ENCODE measurements around the gene MN1. TPM values are rescaled to one million over a fixed set of nuclear protein-coding genes. Genes with fewer than 3 reads are reported as not detected.

The MN1 gene
- total and polyA plus RNA-seq, 2 of the 4 experiments (the other 2 are of a cell fraction), result 0.36 to 1.3 TPM

- Histone ChIP-seq H2AK5ac (ENCODE audit: low read depth, low read length) (no peak overlapping the region), H3K9me3 (ENCODE audit: control insufficient read depth, insufficient read depth, low read length) (no peaks in the 10 kb centered on the region), H3K4ac (ENCODE audit: low read depth, low read length) (no peak overlapping the region), H4K91ac (ENCODE audit: insufficient read depth, low read depth, low read length) (no peak overlapping the region), H3K27me3 (ENCODE audit: control insufficient read depth, insufficient read depth, low read length) (no peaks in the 10 kb centered on the region), H3K27ac (ENCODE audit: insufficient read depth, low read length) (no peak overlapping the region), H2BK5ac (ENCODE audit: low read depth, low read length, poor library complexity, severe bottlenecking) (no peak overlapping the region), H3K18ac (ENCODE audit: low read depth, low read length) (no peak overlapping the region), H3K9me1 (ENCODE audit: insufficient read depth, low read length) (peaks cover 3% of the 10 kb centered on the region; the same call in 1 of the 2 replicates), H3K4me1 (ENCODE audit: control insufficient read depth, insufficient read depth, low read length) (peaks cover 7% of the 10 kb centered on the region; the same call in 1 of the 2 replicates), H3K79me1 (ENCODE audit: low read depth in 1 of 2, low read length in 2 of 2) (no peaks in the 10 kb centered on the region; a peak in 1 of 4 replicates), H4K5ac (ENCODE audit: low read depth, low read length) (no peak overlapping the region), H3K4me3 (ENCODE audit: insufficient read depth, low read depth, low read length) (no peak overlapping the region), H4K8ac (ENCODE audit: low read depth in 2 of 2, low read length in 2 of 2) (no peak overlapping the region), H3K56ac (ENCODE audit: extremely low read depth, insufficient read depth, low read length) (no peak overlapping the region), H3K9ac (ENCODE audit: low read depth, low read length) (no peak overlapping the region), H3K23ac (ENCODE audit: low read depth, low read length) (no peak overlapping the region), H3K4me2 (ENCODE audit: low read depth, low read length) (no peak overlapping the region; the same call in 1 of the 2 replicates), H2BK15ac (ENCODE audit: low read depth, low read length) (no peak overlapping the region), H2AK9ac (replicated peaks; ENCODE audit: low read depth, low read length, poor library complexity) (no peak overlapping the region), H2BK20ac (ENCODE audit: low read depth, low read length) (no peak overlapping the region), H3K14ac (replicated peaks; ENCODE audit: low read depth, low read length) (no peak overlapping the region), H4K20me1 (ENCODE audit: insufficient read depth, low read length) (peaks cover 8% of the 10 kb centered on the region), H3K36me3 (ENCODE audit: control insufficient read depth, insufficient read depth, low read length) (peaks cover 26% of the 10 kb centered on the region), H2BK120ac (ENCODE audit: low read depth, low read length) (no peak overlapping the region), H2AFZ (replicated peaks; ENCODE audit: low read length, poor library complexity) (no peak overlapping the region)
- ATAC-seq (ENCODE audit: low read depth) (no peak), DNase-seq (no peak)
- intact Hi-C loops (cut with micrococcal nuclease), result no loop called here
- CTCF ChIA-PET, result no interaction called here
- dilution Hi-C loops (cut with HindIII; ENCODE audit: low sequenced_read_pairs, unreplicated experiment), result no loop called here
- 91% methylated on average over 4 of the region's 12 CpGs; no CpG with 5 or more reads in 1 of the 2 experiments for WGBS, 2 experiments (ENCODE audit: extremely low coverage in 2 of 2, insufficient read length in 1 of 2)
- TF ChIP-seq RAD21 (IDR thresholded peaks at IDR 0.05; ENCODE audit: low read length) (no peak), CTCF (conservative IDR thresholded peaks at IDR 0.05; ENCODE audit: low read depth, low read length) (no peak), BHLHE40 (IDR thresholded peaks at IDR 0.05; ENCODE audit: low read depth, low read length) (no peak), POLR2A (IDR thresholded peaks at IDR 0.05; ENCODE audit: low read depth, low read length) (no peak), RFX5 (IDR thresholded peaks at IDR 0.05; ENCODE audit: low read depth, low read length) (no peak), NFE2L2 (IDR thresholded peaks at IDR 0.05; ENCODE audit: low read depth, low read length) (no peak), ELK1 (IDR thresholded peaks at IDR 0.05; ENCODE audit: borderline replicate concordance, low read depth, low read length) (no peak), MAFK (IDR thresholded peaks at IDR 0.05; ENCODE audit: low read depth, low read length) (no peak), FOS (IDR thresholded peaks at IDR 0.05; ENCODE audit: low read depth, low read length) (no peak), CHD1 (IDR thresholded peaks at IDR 0.05; ENCODE audit: low read depth, low read length) (no peak), SMC3 (IDR thresholded peaks at IDR 0.05; ENCODE audit: low read depth, low read length) (no peak), RCOR1 (IDR thresholded peaks at IDR 0.05; ENCODE audit: insufficient replicate concordance, low read length) (no peak), MAZ (IDR thresholded peaks at IDR 0.05; ENCODE audit: borderline replicate concordance, low read depth, low read length) (no peak), CEBPB (IDR thresholded peaks at IDR 0.05; ENCODE audit: low read depth, low read length) (no peak), MXI1 (IDR thresholded peaks at IDR 0.05; ENCODE audit: borderline replicate concordance, low read depth, low read length) (no peak)
- TF ChIP-seq, protein P1, sequence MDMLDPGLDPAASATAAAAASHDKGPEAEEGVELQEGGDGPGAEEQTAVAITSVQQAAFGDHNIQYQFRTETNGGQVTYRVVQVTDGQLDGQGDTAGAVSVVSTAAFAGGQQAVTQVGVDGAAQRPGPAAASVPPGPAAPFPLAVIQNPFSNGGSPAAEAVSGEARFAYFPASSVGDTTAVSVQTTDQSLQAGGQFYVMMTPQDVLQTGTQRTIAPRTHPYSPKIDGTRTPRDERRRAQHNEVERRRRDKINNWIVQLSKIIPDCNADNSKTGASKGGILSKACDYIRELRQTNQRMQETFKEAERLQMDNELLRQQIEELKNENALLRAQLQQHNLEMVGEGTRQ (IDR thresholded peaks at IDR 0.05; ENCODE audit: low read depth, low read length), result no peak
- POLR2A ChIA-PET (ENCODE audit: unreplicated experiment), result interaction anchor here (0.5 kb wide), 1 partner anchor 11 kb away, joined by 3 read pairs; no protein-coding TSS in a partner anchor
- BruUV-seq (replicated peaks), result no TSS peak
- in situ Hi-C loops (cut with MboI; ENCODE audit: low sequenced_read_pairs), result no loop called here
Observed at GRCh38 chr22:27793576-27793975, 8.0 kb downstream of the MN1 start.
